Cardiac septum (tissue), 1 donor: ENCODE measurements around the gene TBC1D2B. TPM values are rescaled to one million over a fixed set of nuclear protein-coding genes. Genes with fewer than 3 reads are reported as not detected.

Source experiments
- DNase-seq: peaks from one replicate; pipeline ENCODE4 v3.0.0-alpha.2; 2020; ENCODE audit warnings: low spot score
- intact Hi-C: fragments of 100-400 bp; cut with DNase I; formaldehyde crosslinking; loops from one replicate; pipeline ENCODE4 v1.14.0; 2022
- total RNA-seq: library from RNA; stranded (reverse); fragmentation: NEBNext Ultra II Directional; extraction: Animal tissue kit (Norgen Biotek cat#: 25700); gene quantifications from one replicate; pipeline ENCODE4 v1.2.1, GENCODE V29; 2021
- donor health status: DM: no; HTN: no; CAD: no.

TBC1D2B gene
- total RNA-seq, 1 donor from 2014 or later = 11.3 TPM

- intact Hi-C loops = no loop called here
- DNase-seq = no peak
Observed at GRCh38 chr15:78041946-78042345, 35.6 kb downstream of the TBC1D2B start.

- no peak for DNase-seq
Observed at GRCh38 chr15:78040653-78041244, 36.8 kb downstream of the TBC1D2B start.

GRCh38 chr15:78038585-78039247, 38.8 kb downstream of the TBC1D2B start:
- DNase-seq = no peak
- intact Hi-C loops = no loop called here

More at GRCh38 chr15:78040653-78041244, 36.8 kb downstream of the TBC1D2B start:
- intact Hi-C loops = no loop called here

- peak; percentile 71 for DNase-seq
- intact Hi-C loops = no loop called here
Observed at GRCh38 chr15:78037779-78038305, 39.7 kb downstream of the TBC1D2B start.

- intact Hi-C loops = no loop called here
- DNase-seq = peak; percentile 56
Observed at GRCh38 chr15:78037328-78037727, 40.2 kb downstream of the TBC1D2B start.

GRCh38 chr15:78035861-78036476, 41.5 kb downstream of the TBC1D2B start:
- peak; percentile 56 for DNase-seq
- intact Hi-C loops = no loop called here

GRCh38 chr15:78035321-78035751, 42.2 kb downstream of the TBC1D2B start:
- intact Hi-C loops = no loop called here

GRCh38 chr15:78034495-78035191, 42.9 kb downstream of the TBC1D2B start:
- DNase-seq = no peak
- intact Hi-C loops = no loop called here

More at GRCh38 chr15:78035321-78035751, 42.2 kb downstream of the TBC1D2B start:
- no peak for DNase-seq

- DNase-seq = no peak
- intact Hi-C loops = no loop called here
Observed at GRCh38 chr15:78033864-78034263, 43.6 kb downstream of the TBC1D2B start.

GRCh38 chr15:78032671-78033070, 44.8 kb downstream of the TBC1D2B start:
- DNase-seq = no peak
- intact Hi-C loops = no loop called here

GRCh38 chr15:78024883-78025282, 52.6 kb downstream of the TBC1D2B start:
- intact Hi-C loops = loop anchor here (1.0 kb wide), 1 partner anchor 40 kb away; no protein-coding TSS in a partner anchor
- DNase-seq = no peak

GRCh38 chr15:78024519-78024870, 53.0 kb downstream of the TBC1D2B start:
- no peak for DNase-seq
- intact Hi-C loops = loop anchor here (1.0 kb wide), 1 partner anchor 41 kb away; no protein-coding TSS in a partner anchor

GRCh38 chr15:78023865-78024518, 53.5 kb downstream of the TBC1D2B start:
- DNase-seq = no peak
- intact Hi-C loops = loop anchor here (1.0 kb wide), 1 partner anchor 41 kb away; no protein-coding TSS in a partner anchor

GRCh38 chr15:78023081-78023665, 54.3 kb downstream of the TBC1D2B start:
- DNase-seq = no peak
- intact Hi-C loops = no loop called here

- no peak for DNase-seq
- intact Hi-C loops = no loop called here
Observed at GRCh38 chr15:78021761-78022160, 55.8 kb downstream of the TBC1D2B start.

- intact Hi-C loops = no loop called here
- no peak for DNase-seq
Observed at GRCh38 chr15:78020007-78020406, 57.5 kb downstream of the TBC1D2B start.

GRCh38 chr15:78018946-78019644, 58.4 kb downstream of the TBC1D2B start:
- DNase-seq = no peak
- intact Hi-C loops = no loop called here

- DNase-seq = no peak
- intact Hi-C loops = no loop called here
Observed at GRCh38 chr15:78018445-78018844, 59.1 kb downstream of the TBC1D2B start.
